Duodenal mucosa (tissue), 2 donors: ENCODE data around the gene ARHGEF28.

Experiments used
- H3K27ac ChIP-seq: one replicate; pipeline ENCODE4 v1.7.0; 2013; ENCODE audit warnings: low read depth, low read length
- H3K27me3 ChIP-seq, 2 donors: one replicate each; pipeline ENCODE4 v1.7.0; 2013; ENCODE audit warnings: low read length in 2 of 2, control low read depth in 1 of 2; ENCODE audit not compliant: insufficient read depth in 2 of 2, control insufficient read depth in 1 of 2
- H3K36me3 ChIP-seq, 2 donors: one replicate each; pipeline ENCODE4 v1.7.0; 2013; ENCODE audit warnings: low read length in 2 of 2, control low read depth in 1 of 2; ENCODE audit not compliant: insufficient read depth in 2 of 2, control insufficient read depth in 1 of 2
- H3K4me1 ChIP-seq, 2 donors: one replicate each; pipeline ENCODE4 v1.7.0; 2013; ENCODE audit warnings: low read length in 2 of 2, control low read depth in 1 of 2; ENCODE audit not compliant: insufficient read depth in 2 of 2, control insufficient read depth in 1 of 2
- H3K4me3 ChIP-seq, 2 donors: one replicate each; pipeline ENCODE4 v1.7.0; 2013; ENCODE audit warnings: low read length in 2 of 2, low read depth in 1 of 2
- H3K9ac ChIP-seq, 2 donors: one replicate each; pipeline ENCODE4 v1.7.0; 2013; ENCODE audit warnings: low read length in 2 of 2, low read depth in 1 of 2
- H3K9me3 ChIP-seq, 2 donors: one replicate each; pipeline ENCODE4 v1.7.0; 2013; ENCODE audit warnings: low read length in 2 of 2, control low read depth in 1 of 2; ENCODE audit not compliant: control insufficient read depth in 1 of 2

The ARHGEF28 gene

GRCh38 chr5:73805449-73805848, 179.5 kb downstream of the ARHGEF28 start:
- H3K4me3 ChIP-seq, result no peak overlapping the region
- H3K9ac ChIP-seq, result no peak overlapping the region
- no peaks in the 10 kb centered on the region for H3K4me1 ChIP-seq
- H3K36me3 ChIP-seq, result no peaks in the 10 kb centered on the region
- H3K27me3 ChIP-seq, result no peaks in the 10 kb centered on the region
- H3K27ac ChIP-seq, result no peak overlapping the region
- no peaks in the 10 kb centered on the region for H3K9me3 ChIP-seq

GRCh38 chr5:73808911-73809310, 182.9 kb downstream of the ARHGEF28 start:
- no peaks in the 10 kb centered on the region for H3K27me3 ChIP-seq
- no peak overlapping the region for H3K27ac ChIP-seq
- H3K4me1 ChIP-seq, result no peaks in the 10 kb centered on the region
- no peak overlapping the region for H3K4me3 ChIP-seq
- no peak overlapping the region for H3K9ac ChIP-seq
- H3K36me3 ChIP-seq, result no peaks in the 10 kb centered on the region
- H3K9me3 ChIP-seq, result no peaks in the 10 kb centered on the region

- Histone ChIP-seq H3K9me3 (no peaks in the 10 kb centered on the region), H3K36me3 (no peaks in the 10 kb centered on the region), H3K9ac (no peak overlapping the region), H3K27ac (no peak overlapping the region), H3K4me1 (no peaks in the 10 kb centered on the region), H3K27me3 (no peaks in the 10 kb centered on the region), H3K4me3 (no peak overlapping the region)
Observed at GRCh38 chr5:73810429-73810828, 184.4 kb downstream of the ARHGEF28 start.

GRCh38 chr5:73812457-73812856, 186.5 kb downstream of the ARHGEF28 start:
- Histone ChIP-seq H3K9ac (peak overlapping the region in 1 of 2 donors; percentile 53), H3K27me3 (no peaks in the 10 kb centered on the region), H3K27ac (peak overlapping the region; percentile 26), H3K36me3 (no peaks in the 10 kb centered on the region), H3K9me3 (no peaks in the 10 kb centered on the region), H3K4me3 (peak overlapping the region; percentile 72 to 78), H3K4me1 (no peaks in the 10 kb centered on the region)

GRCh38 chr5:73812962-73813588, 187.1 kb downstream of the ARHGEF28 start:
- Histone ChIP-seq H3K9ac (peak overlapping the region; percentile 32 to 53), H3K27ac (peak overlapping the region; percentile 48), H3K9me3 (no peaks in the 10 kb centered on the region), H3K4me3 (peak overlapping the region; percentile 72 to 78), H3K36me3 (no peaks in the 10 kb centered on the region), H3K27me3 (no peaks in the 10 kb centered on the region), H3K4me1 (no peaks in the 10 kb centered on the region)

- Histone ChIP-seq H3K36me3 (no peaks in the 10 kb centered on the region), H3K27ac (peak overlapping the region; percentile 32), H3K4me1 (no peaks in the 10 kb centered on the region), H3K9ac (peak overlapping the region; percentile 22 to 29), H3K4me3 (peak overlapping the region; percentile 58 to 71), H3K9me3 (no peaks in the 10 kb centered on the region), H3K27me3 (no peaks in the 10 kb centered on the region)
Observed at GRCh38 chr5:73814233-73814846, 188.3 kb downstream of the ARHGEF28 start.

- no peaks in the 10 kb centered on the region for H3K27me3 ChIP-seq
- no peaks in the 10 kb centered on the region for H3K4me1 ChIP-seq
- H3K27ac ChIP-seq, result no peak overlapping the region
- H3K4me3 ChIP-seq, result no peak overlapping the region
- no peaks in the 10 kb centered on the region for H3K9me3 ChIP-seq
- no peaks in the 10 kb centered on the region for H3K36me3 ChIP-seq
- H3K9ac ChIP-seq, result no peak overlapping the region
Observed at GRCh38 chr5:73815631-73816030, 189.6 kb downstream of the ARHGEF28 start.

GRCh38 chr5:73816656-73817420, 190.8 kb downstream of the ARHGEF28 start:
- no peaks in the 10 kb centered on the region for H3K4me1 ChIP-seq
- no peaks in the 10 kb centered on the region for H3K27me3 ChIP-seq
- no peak overlapping the region for H3K27ac ChIP-seq
- no peak overlapping the region for H3K4me3 ChIP-seq
- no peaks in the 10 kb centered on the region for H3K36me3 ChIP-seq
- H3K9me3 ChIP-seq, result no peaks in the 10 kb centered on the region
- H3K9ac ChIP-seq, result no peak overlapping the region

- H3K4me3 ChIP-seq, result no peak overlapping the region
- H3K27me3 ChIP-seq, result no peaks in the 10 kb centered on the region
- no peaks in the 10 kb centered on the region for H3K36me3 ChIP-seq
- no peak overlapping the region for H3K9ac ChIP-seq
- no peaks in the 10 kb centered on the region for H3K9me3 ChIP-seq
- no peak overlapping the region for H3K27ac ChIP-seq
- H3K4me1 ChIP-seq, result peaks cover 0 to under 1% of the 10 kb centered on the region in 2 donors
Observed at GRCh38 chr5:73818357-73818756, 192.4 kb downstream of the ARHGEF28 start.

GRCh38 chr5:73820326-73820725, 194.3 kb downstream of the ARHGEF28 start:
- Histone ChIP-seq H3K36me3 (no peaks in the 10 kb centered on the region), H3K9me3 (no peaks in the 10 kb centered on the region), H3K4me3 (no peak overlapping the region), H3K4me1 (peaks cover 0 to 6% of the 10 kb centered on the region in 2 donors), H3K27me3 (no peaks in the 10 kb centered on the region), H3K27ac (no peak overlapping the region), H3K9ac (no peak overlapping the region)
